DND-41 (cell line): ENCODE measurements around the gene DNAJC28.

ENCODE experiments used
- ATAC-seq: fragments of 200-7000 bp; cut with Tn5 transposase; 3 replicates; pipeline ENCODE4 v1.9.1; 2021; ENCODE audit warnings: low read depth; ENCODE audit not compliant: insufficient read depth
- DNase-seq: peaks from one replicate; pipeline ENCODE4 v3.0.0-alpha.2; 2020
- H2AFZ ChIP-seq: 2 replicates; pipeline ENCODE4 v1.6.0; 2012; ENCODE audit warnings: low read depth, low read length
- H3K27ac ChIP-seq: 2 replicates; pipeline ENCODE4 v1.5.1; 2012; ENCODE audit warnings: low read length, inconsistent platforms
- H3K27me3 ChIP-seq: fragments of 200-600 bp; sonication (generic); 2 replicates; pipeline ENCODE4 v1.6.0; 2012; ENCODE audit warnings: low read length, mild to moderate bottlenecking, inconsistent platforms; ENCODE audit not compliant: insufficient read depth, poor library complexity
- H3K36me3 ChIP-seq: 2 replicates; pipeline ENCODE4 v1.5.1; 2012; ENCODE audit warnings: low read length, inconsistent platforms; ENCODE audit not compliant: insufficient read depth
- H3K4me1 ChIP-seq: 2 replicates; pipeline ENCODE4 v1.5.1; 2012; ENCODE audit warnings: mild to moderate bottlenecking, low read length; ENCODE audit not compliant: insufficient read depth
- H3K4me2 ChIP-seq: 2 replicates; pipeline ENCODE4 v1.6.0; 2012; ENCODE audit warnings: mild to moderate bottlenecking, moderate library complexity, low read length, inconsistent platforms; ENCODE audit not compliant: insufficient read depth
- H3K4me3 ChIP-seq, 2 experiments: fragments of 200-600 bp in 1 of 2; shearing (Covaris generic) in 1 of 2; 2 replicates each; pipeline ENCODE4 v1.5.1; 2012 to 2016; ENCODE audit warnings: inconsistent platforms in 2 of 2, low read length in 2 of 2, mild to moderate bottlenecking in 2 of 2, low read depth in 1 of 2, moderate library complexity in 1 of 2
- H3K79me2 ChIP-seq: 2 replicates; pipeline ENCODE4 v1.6.0; 2012; ENCODE audit warnings: low read length, inconsistent platforms; ENCODE audit not compliant: insufficient read depth
- H3K9ac ChIP-seq: 2 replicates; pipeline ENCODE4 v1.6.0; 2012; ENCODE audit warnings: low read depth, mild to moderate bottlenecking, inconsistent platforms, low read length, moderate library complexity
- H3K9me3 ChIP-seq: 2 replicates; pipeline ENCODE4 v1.5.1; 2012; ENCODE audit warnings: low read length, moderate library complexity, mild to moderate bottlenecking, inconsistent platforms; ENCODE audit not compliant: insufficient read depth, severe bottlenecking
- H4K20me1 ChIP-seq: 2 replicates; pipeline ENCODE4 v1.6.0; 2012; ENCODE audit warnings: low read length; ENCODE audit not compliant: insufficient read depth
- EZH2 ChIP-seq: IDR thresholded peaks from 3 replicates; pipeline ENCODE4 v1.6.1; 2012; ENCODE audit warnings: borderline replicate concordance, low read depth, mild to moderate bottlenecking, moderate library complexity, low read length, inconsistent platforms; ENCODE audit not compliant: severe bottlenecking
- TF ChIP-seq, protein P1 (sequence below): IDR thresholded peaks from 2 replicates; pipeline ENCODE4 v1.5.1; 2012; ENCODE audit warnings: borderline replicate concordance, low read length, moderate library complexity, mild to moderate bottlenecking; ENCODE audit not compliant: poor library complexity, severe bottlenecking; ENCODE audit errors: extremely low read depth

DNAJC28 gene, protein sequence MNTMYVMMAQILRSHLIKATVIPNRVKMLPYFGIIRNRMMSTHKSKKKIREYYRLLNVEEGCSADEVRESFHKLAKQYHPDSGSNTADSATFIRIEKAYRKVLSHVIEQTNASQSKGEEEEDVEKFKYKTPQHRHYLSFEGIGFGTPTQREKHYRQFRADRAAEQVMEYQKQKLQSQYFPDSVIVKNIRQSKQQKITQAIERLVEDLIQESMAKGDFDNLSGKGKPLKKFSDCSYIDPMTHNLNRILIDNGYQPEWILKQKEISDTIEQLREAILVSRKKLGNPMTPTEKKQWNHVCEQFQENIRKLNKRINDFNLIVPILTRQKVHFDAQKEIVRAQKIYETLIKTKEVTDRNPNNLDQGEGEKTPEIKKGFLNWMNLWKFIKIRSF

GRCh38 chr21:33491373-33492102, at the start of gene DNAJC28:
Gene DNAJC28, minus strand, starts transcription at chr21:33491716. Its CDS starts 2,323 bp downstream, at chr21:33489393.
- DNase-seq (peak; percentile 96), ATAC-seq (peak; percentile 98)
- Histone ChIP-seq H3K4me1 (peaks cover 16% of the 10 kb centered on the region), H2AFZ (peak within 1 kb of the TSS; percentile 91), H3K27ac (peak within 1 kb of the TSS; percentile 73), H3K9me3 (no peaks in the 10 kb centered on the region), H3K36me3 (no peaks in the 10 kb centered on the region), H3K4me3 (peak within 1 kb of the TSS; percentile 45 to 79), H4K20me1 (no peaks in the 10 kb centered on the region), H3K9ac (peak within 1 kb of the TSS; percentile 56), H3K4me2 (peak within 1 kb of the TSS; percentile 69), H3K27me3 (no peaks in the 10 kb centered on the region), H3K79me2 (no peaks in the 10 kb centered on the region)
- no peak for TF ChIP-seq EZH2
- TF ChIP-seq, protein P1, sequence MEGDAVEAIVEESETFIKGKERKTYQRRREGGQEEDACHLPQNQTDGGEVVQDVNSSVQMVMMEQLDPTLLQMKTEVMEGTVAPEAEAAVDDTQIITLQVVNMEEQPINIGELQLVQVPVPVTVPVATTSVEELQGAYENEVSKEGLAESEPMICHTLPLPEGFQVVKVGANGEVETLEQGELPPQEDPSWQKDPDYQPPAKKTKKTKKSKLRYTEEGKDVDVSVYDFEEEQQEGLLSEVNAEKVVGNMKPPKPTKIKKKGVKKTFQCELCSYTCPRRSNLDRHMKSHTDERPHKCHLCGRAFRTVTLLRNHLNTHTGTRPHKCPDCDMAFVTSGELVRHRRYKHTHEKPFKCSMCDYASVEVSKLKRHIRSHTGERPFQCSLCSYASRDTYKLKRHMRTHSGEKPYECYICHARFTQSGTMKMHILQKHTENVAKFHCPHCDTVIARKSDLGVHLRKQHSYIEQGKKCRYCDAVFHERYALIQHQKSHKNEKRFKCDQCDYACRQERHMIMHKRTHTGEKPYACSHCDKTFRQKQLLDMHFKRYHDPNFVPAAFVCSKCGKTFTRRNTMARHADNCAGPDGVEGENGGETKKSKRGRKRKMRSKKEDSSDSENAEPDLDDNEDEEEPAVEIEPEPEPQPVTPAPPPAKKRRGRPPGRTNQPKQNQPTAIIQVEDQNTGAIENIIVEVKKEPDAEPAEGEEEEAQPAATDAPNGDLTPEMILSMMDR = no peak

- Histone ChIP-seq H3K27ac (peak overlapping the region; percentile 99), H3K4me2 (peak overlapping the region; percentile 87), H3K4me3 (peak overlapping the region; percentile 68 to 71), H4K20me1 (peaks cover 29% of the 10 kb centered on the region; the same call in 1 of the 2 replicates), H3K9me3 (no peaks in the 10 kb centered on the region), H3K79me2 (peaks cover 95% of the 10 kb centered on the region), H3K4me1 (peaks cover 50% of the 10 kb centered on the region), H2AFZ (peak overlapping the region; percentile 85), H3K27me3 (no peaks in the 10 kb centered on the region), H3K9ac (peak overlapping the region; percentile 94), H3K36me3 (peaks cover 42% of the 10 kb centered on the region)
- TF ChIP-seq EZH2 = no peak
- TF ChIP-seq, protein P1 = no peak
- ATAC-seq (no peak), DNase-seq (peak; percentile 25)
Measured at GRCh38 chr21:33541105-33541711, 49.7 kb upstream of the DNAJC28 start.

DNA sequence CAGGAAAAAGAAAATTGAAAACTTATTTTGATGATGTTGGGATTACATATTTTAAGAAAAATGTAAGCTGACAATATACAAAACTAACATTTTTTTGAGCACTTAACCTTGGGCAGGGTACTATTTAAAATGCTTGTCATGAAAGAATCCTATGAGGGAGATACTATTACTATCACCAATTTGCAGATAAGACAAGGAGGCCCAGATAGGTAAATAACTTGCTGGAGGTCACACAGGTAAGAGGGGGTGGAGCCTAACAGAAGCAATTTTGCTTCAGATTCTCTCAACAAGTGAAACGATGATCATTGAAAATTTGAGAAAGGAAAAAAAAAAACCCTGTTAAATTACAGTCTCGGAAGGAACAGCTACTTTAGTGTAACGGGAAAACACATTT, 49.2 kb upstream of the DNAJC28 start:
- Histone ChIP-seq H4K20me1 (peaks cover 25% of the 10 kb centered on the region; the same call in 1 of the 2 replicates), H3K4me1 (peaks cover 45% of the 10 kb centered on the region), H3K27me3 (no peaks in the 10 kb centered on the region), H3K9ac (peak overlapping the region; percentile 94), H3K9me3 (no peaks in the 10 kb centered on the region), H3K79me2 (peaks cover 91% of the 10 kb centered on the region), H3K4me2 (peak overlapping the region; percentile 87), H3K36me3 (peaks cover 43% of the 10 kb centered on the region), H3K27ac (peak overlapping the region; percentile 33; the same call in 1 of the 2 replicates), H3K4me3 (peak overlapping the region; percentile 68 to 71; a peak in 3 of 4 replicates), H2AFZ (no peak overlapping the region)
- ATAC-seq = no peak
- DNase-seq = no peak
- no peak for TF ChIP-seq EZH2
- TF ChIP-seq, protein P1 = no peak
